ENCODE measurements around the gene DPH7.
"Not testable (repeated sequence)": the region's sequence is repeated elsewhere in the genome, so short reads cannot be mapped to it uniquely, and the experiment has no call there.

DPH7 gene

DNA sequence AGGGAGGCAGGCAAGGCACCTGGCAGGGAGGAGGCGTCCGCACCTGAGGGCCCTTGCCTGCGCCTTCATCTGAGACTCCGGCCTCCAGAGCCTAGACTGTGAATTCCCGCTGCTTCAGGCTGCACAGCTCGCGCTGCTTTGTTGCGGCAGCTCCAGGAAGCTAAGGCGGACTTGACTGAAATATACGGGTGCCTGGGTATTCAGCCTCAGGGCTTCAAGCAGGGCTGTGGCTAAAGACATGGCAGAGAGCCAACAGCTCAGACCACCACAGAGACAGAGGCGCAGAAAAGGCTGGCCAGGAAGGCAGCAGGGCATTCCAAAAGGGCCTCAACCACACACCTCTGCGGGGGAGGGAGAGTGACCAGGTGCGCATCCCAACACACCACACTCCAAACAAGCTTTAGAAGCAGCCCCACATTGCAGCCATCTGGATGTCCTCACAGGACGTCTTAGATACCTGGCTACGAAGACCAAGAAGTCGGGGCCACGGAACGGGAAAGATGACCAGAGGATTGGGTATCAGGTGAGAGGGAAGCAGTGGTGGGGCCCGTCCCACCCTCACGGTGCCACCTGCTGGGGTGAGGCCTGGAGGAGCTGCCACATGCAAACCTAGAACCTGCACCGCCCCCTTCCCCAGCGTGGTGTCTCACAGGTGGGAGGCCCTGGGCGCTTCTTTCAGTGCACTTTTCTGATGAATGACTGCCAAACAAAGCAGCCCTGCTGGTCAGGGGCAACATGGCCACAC, 1.7 kb upstream of the DPH7 start:
- DNase-seq = no peak

DNA sequence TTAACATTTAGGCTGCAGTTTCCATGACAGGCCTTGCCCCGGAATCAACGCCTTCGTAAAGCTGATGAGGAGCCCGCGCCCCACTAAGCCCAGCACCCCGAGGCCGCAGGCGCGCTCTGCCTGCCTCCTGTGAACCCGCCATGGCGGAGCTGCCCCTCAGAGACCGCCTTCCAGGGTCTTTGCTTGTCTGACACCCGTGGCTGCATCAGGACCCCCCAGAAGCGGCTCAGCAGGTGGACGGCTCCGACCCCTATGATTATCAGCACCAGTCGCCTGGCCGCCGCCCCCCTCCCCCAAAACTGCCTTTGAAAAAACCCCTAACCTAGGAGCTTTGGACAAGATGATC, 507 bp upstream of the DPH7 start:
- no peak for DNase-seq

DNA sequence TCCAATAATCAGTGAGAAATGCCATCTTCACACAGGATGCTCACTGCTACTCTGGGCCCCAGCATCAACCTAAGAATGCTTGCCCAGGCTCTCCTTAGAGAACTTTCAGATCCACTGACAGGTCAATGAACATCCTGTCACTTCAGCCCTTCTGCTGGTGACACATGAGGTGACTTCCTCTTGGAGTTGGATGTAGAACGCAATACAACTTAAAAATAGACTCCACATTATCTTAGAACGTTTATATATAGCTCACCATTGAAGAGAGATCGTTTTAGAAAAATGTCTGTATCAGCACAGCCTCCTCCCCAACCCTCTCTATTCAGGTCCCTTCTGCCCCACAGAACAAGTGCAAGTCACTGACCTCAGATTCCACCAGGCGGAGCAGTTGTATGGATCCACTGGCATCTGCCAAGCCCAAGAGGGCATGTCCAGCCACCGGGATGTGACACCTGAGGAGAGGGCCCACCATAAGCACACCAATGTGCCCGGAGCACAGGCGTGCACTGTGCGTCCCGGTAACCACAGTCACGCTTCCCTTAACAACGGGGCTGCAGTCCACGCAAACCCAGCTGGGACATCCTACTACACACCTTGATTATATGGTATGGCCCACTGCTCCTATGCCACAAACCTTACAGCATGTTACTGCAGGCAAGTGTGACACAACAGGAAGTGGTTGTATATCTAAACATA, 2.9 kb downstream of the DPH7 start:
- DNase-seq = no peak

DNA sequence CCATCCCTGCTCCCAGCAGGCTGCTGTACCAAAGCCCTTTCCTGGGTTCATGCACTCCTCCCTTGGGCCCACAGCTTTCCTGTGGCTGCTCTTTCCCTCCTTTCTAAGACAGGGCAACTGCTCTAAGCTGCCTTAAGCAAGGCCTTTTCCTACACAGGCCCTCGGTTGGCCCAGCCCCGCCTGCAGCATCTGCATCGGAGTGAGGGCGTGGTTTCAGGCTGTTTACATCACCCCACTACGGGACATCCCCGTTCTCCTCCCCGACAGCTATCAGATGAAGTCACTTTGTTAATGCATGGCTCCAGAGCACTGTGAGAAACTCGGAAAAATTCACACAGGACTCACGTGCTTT, 3.4 kb downstream of the DPH7 start:
- DNase-seq = no peak

DNA sequence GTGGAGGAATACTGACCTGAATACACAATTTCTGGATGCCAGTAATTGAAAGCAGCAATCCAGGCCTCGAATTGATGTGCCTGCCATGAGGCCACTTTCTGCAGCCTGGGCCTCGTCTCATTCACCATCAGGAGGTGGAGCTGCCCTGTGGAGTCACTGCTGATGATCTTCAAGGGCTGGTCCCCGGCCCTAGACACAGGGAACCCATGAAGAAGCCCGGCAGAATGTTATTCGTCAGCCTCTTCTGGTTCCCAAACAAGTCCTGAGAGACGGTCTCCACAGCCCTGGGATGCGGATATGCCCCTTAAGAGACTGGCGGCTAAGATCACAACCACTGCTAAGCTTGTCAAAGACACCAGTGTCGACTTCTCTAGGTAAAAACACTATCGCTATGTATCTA, 4.5 kb downstream of the DPH7 start:
- no peak for DNase-seq

DNA sequence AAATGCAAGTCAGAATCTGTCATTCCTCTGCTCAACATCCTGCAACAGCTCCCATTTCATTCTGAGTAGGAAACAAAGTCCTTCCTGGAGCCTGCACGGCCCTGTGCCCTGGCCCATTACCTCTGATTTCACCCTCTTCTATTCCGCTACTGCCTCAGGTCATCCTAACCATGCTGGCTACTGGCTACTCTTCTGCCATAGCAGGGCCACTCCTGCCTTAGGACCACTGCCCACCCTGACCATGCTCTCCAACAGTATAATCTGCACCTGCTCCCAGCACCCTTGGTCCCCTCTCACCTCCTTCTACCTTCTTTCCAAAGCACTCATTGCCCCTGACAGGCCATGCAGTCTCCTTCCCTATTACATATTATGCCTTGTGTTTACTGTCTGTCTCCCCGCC, 8.2 kb downstream of the DPH7 start:
- no peak for DNase-seq

DNA sequence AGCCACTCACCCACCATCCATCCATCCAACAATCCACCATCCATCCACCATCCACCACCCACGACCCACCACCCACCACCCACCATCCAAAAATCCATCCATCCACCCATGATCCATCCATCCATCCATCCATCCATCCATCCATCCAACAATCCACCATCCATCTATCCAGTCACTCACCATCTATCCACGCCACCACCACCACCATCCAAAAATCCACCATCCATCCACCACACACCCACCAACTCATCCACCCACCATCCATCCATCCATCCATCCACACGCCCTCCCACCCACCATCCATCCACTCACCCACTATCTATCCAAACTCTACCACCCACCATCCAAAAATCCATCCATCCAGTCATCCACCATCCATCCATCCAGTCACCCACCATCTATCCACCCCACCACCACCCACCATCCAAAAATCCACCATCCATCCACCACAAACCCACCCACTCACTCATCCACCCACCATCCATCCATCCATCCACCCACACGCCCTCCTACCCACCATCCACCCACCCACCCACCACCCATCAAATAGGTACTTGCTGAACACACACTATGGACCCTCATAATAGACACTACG, 9.0 kb downstream of the DPH7 start:
- no peak for DNase-seq

DNA sequence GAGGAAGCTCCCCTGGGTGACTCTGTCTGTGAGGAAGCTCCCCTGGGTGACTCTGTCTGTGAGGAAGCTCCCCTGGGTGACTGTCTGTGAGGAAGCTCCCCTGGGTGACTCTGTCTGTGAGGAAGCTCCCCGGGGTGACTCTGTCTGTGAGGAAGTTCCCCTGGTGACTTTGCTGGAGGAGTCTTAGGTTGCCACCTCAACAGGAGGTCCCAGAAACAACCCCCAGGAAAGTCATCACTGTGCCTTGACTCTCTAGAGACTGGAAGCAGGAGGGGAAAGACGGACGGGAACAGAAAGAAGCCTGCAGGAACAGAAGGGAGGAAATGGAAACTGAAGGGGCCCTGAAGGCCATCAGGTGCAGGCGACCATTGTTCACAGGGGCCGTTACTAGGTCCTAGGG, 10.3 kb downstream of the DPH7 start:
- not testable (repeated sequence) for DNase-seq

DNA sequence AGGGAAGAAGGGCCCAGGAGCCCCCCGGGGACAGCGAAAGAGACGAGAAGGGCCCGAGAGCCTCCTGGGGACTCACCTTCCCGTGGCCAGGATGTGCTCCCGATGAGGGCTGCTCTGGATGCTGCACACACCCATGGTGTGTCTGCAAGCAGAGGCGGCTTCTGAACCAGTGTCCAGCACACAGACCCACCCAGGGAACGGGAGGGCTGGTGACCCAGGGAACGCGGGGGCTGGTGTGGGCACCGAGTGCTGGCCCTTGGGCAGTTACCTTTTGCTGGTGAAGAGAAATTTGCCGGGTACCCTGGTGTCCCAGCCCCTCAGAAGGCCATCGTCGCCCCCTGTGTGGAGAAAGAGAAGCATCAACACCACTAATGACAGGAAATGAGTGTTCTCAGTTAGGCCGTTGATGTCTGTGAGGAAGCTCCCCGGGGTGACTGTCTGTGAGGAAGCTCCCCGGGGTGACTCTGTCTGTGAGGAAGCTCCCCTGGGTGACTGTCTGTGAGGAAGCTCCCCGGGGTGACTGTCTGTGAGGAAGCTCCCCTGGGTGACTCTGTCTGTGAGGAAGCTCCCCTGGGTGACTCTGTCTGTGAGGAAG, 13.8 kb downstream of the DPH7 start:
- DNase-seq = no peak

DNA sequence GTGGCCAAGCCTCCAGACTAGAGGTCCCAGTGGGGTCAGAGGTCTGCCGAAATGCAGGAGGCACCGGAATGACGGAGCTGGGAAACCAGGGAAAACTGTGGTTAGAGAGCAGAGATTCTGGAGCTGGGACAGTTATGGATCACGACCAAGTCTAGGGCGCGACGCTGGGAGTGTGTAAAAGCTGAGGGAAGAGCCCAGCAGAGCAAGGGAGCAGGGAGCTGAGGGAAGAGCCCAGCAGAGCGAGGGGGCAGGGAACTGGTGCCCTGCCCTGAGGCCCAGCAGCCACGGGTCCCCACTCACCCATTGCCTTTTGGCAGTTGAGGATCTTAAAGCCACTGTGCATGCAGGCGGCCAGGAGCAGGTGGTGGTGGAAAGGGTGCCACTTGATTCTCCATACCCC, 14.6 kb downstream of the DPH7 start:
- no peak for DNase-seq

DNA sequence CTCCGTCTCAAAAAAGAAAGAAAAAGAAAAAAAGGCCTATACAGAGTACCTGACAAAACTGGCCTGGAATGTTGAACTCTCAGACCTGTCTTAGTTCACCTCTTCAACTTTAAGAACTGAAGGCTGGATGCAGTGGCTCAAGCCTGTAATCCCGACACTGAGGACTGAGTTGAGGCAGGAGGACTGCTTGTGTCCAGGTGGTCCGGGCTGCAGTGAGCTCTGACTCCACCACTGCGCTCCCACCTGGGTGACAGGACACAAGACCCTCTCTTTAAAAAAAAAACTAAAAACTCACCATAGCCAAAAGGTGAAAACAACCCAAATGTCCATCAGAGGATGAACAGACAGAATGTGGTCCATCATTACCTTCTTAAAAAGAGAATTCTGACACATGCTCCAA, 20.6 kb downstream of the DPH7 start:
- DNase-seq = no peak

DNA sequence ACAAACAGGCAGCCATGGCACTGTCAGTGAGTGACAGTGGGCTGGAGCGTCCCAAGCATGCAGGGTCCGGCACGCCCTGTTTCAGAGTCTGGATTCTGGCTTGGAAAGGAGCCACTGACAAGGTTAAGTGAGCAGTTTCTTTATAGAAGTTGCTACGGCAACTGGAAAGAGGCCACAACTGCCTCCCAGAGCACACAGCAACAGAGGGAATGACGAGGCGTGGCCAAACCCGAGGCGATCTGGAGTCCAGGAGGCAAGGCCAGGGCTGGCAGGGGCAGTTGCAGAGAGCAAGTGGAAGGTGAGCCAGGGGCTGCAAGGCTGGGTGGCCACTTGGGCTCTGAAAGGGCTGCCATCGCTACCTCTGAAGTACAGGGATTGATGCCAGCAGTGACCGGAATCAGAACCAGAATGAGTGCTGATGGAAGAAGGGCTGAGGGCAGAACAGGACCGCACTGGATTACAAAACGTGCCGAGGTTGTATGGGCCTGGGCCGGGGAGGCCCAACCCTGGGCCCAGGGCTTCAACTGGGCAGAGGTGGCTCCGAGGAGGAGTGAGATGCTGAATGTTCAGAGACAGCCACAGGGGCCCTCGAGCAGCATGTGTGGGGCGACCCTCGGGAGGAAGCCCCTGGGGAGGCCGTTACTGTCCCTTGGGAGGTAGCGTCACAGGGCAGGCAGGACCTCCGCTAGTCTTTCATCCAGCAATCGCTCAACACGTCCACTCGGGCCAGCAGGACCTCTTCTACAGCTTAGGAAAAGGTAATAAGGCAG, 22.5 kb downstream of the DPH7 start:
- no peak for DNase-seq

DNA sequence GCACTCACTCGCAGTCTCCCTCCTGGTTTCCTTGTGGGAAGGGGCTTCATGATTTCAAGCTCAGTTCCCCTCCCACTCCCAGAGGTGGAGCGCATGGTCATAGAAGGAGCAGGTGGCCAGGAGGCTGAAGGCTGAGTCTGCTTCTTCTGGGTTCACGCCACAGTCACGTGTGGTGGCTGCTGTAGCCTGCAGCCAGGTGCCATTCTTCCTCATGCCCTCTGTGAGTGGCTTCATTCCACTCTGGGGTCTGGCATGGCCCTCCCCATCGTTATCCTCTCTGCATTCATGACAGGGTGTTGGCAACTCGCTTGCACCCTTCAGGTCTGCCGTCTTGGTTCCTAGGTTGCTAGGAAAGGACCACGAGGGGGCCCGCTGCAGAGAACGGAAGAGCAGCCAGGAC, 23.5 kb downstream of the DPH7 start:
- DNase-seq = no peak

DNA sequence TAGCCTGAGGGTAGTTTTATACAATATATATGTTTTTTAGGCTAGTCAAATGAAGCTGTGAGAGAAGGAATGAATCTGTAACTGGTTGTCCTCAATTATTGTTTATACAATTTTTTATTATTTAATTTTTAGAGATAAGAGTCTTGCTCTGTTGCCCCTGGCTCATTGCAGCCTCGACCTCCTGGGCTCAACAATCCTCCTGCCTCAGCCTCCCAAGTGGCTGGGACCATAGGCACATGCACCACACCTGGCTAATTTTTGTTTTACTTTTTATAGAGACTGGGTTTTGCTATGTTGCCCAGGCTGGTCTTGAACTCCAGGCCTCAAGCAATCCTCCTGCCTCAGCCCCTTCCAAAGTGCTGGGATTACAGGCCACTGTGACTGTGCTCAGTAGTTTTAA, 24.4 kb downstream of the DPH7 start:
- no peak for DNase-seq

DNA sequence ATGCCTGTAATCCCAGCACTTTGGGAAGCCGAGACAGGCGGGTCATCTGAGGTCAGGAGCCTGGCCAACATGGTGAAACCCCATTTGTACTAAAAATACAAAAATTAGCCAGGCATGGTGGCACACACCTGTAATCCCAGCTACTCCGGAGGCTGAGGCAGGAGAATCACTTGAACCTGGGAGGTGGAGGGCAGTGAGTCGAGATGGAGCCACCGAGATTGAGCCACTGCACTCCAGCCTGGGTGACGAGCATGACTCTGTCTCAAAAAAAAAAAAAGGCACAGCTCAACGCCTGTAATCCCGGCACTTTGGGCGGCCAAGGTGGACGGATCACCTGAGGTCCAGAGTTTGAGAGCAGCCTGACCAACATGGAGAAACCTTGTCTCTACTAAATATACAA, 25.1 kb downstream of the DPH7 start:
- not testable (repeated sequence) for DNase-seq

DNA sequence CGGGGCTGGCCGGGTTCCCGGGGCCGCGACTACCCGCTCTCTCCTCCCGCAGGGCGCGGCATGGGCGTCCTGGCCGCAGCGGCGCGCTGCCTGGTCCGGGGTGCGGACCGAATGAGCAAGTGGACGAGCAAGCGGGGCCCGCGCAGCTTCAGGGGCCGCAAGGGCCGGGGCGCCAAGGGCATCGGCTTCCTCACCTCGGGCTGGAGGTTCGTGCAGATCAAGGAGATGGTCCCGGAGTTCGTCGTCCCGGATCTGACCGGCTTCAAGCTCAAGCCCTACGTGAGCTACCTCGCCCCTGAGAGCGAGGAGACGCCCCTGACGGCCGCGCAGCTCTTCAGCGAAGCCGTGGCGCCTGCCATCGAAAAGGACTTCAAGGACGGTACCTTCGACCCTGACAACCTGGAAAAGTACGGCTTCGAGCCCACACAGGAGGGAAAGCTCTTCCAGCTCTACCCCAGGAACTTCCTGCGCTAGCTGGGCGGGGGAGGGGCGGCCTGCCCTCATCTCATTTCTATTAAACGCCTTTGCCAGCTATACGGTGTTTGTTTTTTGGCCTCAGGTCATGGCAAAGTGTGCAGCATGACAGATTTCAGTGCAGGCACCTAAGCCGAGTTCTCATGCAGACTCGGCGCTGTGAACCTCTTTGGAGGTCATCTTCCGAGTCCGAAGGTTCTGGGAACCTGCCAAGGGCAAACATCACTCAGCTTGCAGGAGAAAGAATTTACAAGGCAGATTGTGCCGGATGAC, 26.5 kb downstream of the DPH7 start:
- DNase-seq = no peak

DNA sequence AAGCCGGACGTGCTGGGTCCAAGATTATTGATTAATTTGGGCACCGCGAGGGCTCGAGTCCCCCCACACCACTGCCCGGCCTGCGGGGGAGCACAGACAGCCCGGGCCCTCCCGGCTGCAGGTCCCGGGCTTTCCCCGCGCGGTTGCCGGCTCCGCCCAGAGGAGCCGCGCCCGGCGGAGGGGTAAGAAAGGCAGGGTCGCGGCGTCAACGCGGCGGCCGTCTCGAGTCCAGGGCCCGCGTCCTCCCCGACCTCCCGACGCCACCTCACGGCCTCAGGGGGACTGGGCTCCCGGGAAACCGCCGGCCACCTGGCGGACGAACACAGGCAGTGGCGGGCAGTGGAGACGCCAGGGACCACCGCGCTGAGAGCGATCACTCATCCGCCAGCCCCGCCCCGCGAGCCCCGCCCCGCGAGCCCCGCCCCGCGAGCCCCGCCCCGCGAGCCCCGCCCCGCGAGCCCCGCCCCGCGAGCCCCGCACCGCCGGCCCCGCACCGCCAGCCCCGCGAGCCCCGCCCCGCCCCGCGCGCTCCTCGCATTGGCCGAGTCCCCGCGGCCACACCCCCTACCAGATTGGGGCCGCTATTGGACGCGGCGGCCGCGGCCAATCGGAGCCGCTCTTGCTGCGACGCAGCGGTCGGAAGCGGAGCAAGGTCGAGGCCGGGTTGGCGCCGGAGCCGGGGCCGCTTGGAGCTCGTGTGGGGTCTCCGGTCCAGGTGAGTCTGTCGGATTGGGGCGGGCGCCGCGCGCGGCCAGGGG, 27.3 kb downstream of the DPH7 start, which contains the start of gene MRPL41:
Gene MRPL41 (plus strand): TSS at position 616 of the 758 bp plus-strand sequence. CDS start 203 bp downstream, outside the sequence.
- DNase-seq = peak; percentile 9

DNA sequence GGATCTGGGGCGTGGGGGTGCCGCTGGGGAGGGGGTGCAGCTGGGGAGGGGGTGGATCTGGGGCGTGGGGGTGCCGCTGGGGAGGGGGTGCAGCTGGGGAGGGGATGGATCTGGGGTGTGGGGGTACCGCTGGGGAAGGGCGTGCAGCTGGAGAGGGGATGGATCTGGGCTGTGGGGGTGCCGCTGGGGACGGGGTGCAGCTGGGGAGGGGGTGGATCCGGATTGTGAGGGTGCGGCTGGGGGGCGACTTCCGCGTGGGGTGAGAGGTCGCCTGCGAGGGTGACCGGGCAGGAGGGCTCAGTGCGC, 27.8 kb downstream of the DPH7 start:
- DNase-seq = not testable (repeated sequence)

DNA sequence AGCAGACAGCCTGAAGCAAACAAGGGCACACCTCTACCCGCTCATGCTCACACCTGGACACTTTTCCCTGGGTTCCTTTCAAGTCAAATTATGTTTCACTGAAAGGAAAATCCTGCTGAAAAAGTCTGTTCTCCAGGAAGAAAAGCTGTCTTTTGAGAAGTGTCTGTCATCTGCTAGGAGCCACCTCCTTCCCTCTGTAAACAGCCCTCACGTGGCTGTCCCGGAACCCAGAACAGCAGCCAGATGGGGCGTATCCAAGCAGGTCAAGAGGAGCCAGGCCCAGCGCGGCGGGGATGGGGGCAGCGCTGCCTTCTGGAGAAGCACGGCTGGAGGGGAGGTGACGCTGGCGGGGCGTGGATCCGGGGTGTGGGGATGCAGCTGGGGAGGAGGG, 28.5 kb downstream of the DPH7 start, which contains the start of gene PNPLA7:
Gene PNPLA7 (minus strand): TSS at position 172 of the 391 bp plus-strand sequence. CDS start 205 bp downstream, outside the sequence.
- DNase-seq = peak; percentile 19

DNA sequence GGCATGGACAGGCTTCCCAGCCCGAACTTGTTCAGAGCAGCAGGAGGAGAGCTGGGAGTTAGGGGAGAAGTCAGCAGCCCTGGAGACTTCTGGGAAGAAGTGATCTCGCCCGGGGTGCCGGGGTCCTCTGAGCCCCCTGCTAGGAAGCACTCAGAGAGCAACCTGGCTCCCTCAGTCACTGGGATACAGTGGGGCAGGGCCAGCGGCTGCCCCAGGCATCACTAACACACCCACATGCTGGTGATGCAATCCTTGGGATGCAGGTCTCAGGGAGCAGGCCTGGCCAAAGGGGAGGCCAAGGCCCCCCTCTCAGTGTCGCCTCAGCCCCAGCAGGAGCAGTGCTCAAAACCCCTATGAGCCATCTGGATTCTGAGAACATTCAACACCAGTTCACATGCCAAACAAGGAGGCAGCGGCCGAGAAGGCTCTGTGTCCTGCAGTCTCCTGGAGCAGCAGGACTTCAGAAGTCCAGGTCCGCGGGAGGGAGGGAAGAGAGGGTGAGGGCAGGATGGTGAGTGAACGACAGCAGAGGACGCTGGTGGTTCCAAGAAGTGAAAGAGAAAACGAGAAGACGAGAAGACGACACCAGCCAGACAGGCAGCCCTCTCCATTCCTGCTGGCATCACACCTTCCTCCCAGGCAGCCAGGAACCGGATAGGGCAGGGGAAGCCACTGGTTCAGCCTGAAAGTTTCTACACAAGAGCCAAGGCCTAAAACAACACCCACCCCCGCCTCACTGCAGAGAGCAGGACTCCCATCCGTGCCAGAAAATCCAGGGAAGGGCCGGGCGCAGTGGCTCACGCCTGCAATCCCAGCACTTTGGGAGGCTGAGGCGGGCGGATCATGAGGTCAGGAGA, 30.8 kb downstream of the DPH7 start:
- no peak for DNase-seq

DNA sequence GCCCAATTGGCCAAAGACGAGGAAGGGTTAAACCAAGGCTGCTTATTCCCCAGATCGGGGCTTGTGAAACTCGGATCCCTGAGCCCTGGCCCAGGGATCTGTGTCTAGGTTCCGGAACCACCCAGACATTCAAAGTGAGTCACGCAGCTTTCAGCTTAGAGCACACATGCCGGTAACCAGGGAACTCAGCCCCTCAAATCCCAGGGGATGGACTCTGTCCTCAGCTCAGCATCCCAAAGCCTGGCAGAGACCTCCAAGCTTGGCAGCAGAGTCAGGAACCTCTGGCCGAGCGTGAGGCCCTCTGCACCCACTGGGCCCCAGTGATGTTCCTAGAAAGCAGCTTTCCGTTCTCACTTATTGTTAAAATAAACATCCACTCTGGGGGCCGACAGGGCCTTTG, 33.6 kb downstream of the DPH7 start:
- DNase-seq = no peak
